Endothelial cell of coronary artery (primary cell): Measurements from ENCODE around the gene UGT1A8. TPM values are rescaled to one million over a fixed set of nuclear protein-coding genes. Genes with fewer than 3 reads are reported as not detected.

ENCODE experiments used
- total RNA-seq: library from RNA; depleted of rRNA; stranded (reverse); fragments of >200 nt; gene quantifications from 2 replicates; pipeline ENCODE4 v1.2.3, GENCODE V29; 2014

Gene UGT1A8
- not detected in 2 replicates for total RNA-seq

GRCh38 chr2:233617476-233617875 lies at the start of gene UGT1A8:
Gene UGT1A8 (plus strand): TSS chr2:233617633. CDS start chr2:233617708, 75 bp downstream.

DNA sequence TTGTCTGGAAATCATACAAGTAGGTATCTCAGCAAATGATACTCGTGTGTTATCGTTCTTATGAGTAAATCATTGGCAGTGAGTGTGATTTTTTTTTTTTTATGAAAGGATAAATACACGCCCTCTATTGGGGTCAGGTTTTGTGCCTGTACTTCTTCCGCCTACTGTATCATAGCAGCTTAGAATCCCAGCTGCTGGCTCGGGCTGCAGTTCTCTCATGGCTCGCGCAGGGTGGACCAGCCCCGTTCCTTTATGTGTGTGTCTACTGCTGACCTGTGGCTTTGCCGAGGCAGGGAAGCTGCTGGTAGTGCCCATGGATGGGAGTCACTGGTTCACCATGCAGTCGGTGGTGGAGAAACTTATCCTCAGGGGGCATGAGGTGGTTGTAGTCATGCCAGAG lies 18.9 kb downstream of the UGT1A8 start, which contains the start of gene UGT1A10:
UGT1A10 (plus strand) TSS at position 143 of the 400 bp plus-strand sequence; CDS start at position 218, 75 bp downstream.

GRCh38 chr2:233671290-233672161 lies 54.1 kb downstream of the UGT1A8 start, which contains the start of gene UGT1A9:
Gene UGT1A9 (plus strand): TSS chr2:233671898. CDS start chr2:233671935, 37 bp downstream.

GRCh38 chr2:233681521-233682099 lies 64.2 kb downstream of the UGT1A8 start, which contains the start of gene UGT1A7:
Gene UGT1A7 (plus strand): TSS chr2:233681901. CDS start chr2:233681938, 37 bp downstream.

GRCh38 chr2:233692648-233693047 lies 75.2 kb downstream of the UGT1A8 start, which contains the start of gene UGT1A6:
Gene UGT1A6 (plus strand): TSS chr2:233692890. CDS start chr2:233693005, 115 bp downstream.

DNA sequence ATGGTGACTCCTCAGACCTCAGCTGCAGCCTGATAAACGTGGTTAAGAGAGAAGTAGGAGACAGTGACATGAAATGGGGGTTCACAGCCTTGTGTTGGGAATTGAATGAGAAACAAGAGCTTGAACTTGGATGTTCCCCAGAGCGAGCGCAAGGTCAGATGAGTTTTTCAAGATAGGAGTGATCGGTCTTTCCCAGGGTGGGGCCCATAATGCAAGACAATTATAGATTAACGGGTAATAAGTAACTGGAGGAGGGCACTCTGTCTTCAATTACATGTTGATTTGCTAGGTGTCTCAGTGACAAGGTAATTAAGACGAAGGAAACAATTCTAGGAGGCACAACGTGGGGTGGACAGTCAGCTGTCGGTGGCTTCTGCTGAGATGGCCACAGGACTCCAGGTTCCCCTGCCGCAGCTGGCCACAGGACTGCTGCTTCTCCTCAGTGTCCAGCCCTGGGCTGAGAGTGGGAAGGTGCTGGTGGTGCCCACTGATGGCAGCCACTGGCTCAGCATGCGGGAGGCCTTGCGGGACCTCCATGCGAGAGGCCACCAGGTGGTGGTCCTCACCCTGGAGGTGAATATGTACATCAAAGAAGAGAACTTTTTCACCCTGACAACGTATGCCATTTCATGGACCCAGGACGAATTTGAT lies 95.3 kb downstream of the UGT1A8 start, which contains the start of gene UGT1A5:
UGT1A5 (plus strand) TSS at position 297 of the 651 bp plus-strand sequence; CDS start at position 382, 85 bp downstream.

DNA sequence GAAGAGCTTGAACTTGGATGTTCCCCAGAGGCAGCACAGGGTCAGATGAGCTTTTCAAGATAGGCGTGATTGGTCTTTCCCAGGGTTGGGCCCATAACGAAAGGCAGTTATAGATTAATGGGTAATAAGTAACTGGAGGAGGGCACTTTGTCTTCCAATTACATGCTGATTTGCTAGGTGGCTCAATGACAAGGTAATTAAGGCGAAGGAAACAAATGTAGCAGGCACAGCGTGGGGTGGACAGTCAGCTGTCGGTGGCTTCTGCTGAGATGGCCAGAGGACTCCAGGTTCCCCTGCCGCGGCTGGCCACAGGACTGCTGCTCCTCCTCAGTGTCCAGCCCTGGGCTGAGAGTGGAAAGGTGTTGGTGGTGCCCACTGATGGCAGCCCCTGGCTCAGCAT lies 101.1 kb downstream of the UGT1A8 start, which contains the start of gene UGT1A4:
UGT1A4 (plus strand) TSS at position 185 of the 400 bp plus-strand sequence; CDS start at position 270, 85 bp downstream.

DNA sequence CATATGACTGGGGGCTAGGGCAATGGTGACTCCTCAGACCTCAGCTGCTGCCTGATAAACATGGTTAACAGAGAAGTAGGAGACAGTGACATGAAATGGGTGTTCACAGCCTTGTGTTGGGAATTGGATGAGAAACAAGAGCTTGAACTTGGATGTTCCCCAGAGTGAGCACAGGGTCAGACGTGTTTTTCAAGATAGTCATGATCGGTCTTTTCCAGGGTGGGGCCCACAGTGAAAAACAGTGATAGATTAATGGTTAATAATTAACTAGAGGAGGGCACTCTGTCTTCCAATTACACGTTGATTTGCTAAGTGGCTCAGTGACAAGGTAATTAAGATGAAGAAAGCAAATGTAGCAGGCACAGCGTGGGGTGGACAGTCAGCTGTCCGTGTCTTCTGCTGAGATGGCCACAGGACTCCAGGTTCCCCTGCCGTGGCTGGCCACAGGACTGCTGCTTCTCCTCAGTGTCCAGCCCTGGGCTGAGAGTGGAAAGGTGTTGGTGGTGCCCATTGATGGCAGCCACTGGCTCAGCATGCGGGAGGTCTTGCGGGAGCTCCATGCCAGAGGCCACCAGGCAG lies 111.4 kb downstream of the UGT1A8 start, which contains the start of gene UGT1A3:
UGT1A3 (plus strand) TSS at position 320 of the 579 bp plus-strand sequence; CDS start at position 405, 85 bp downstream.

DNA sequence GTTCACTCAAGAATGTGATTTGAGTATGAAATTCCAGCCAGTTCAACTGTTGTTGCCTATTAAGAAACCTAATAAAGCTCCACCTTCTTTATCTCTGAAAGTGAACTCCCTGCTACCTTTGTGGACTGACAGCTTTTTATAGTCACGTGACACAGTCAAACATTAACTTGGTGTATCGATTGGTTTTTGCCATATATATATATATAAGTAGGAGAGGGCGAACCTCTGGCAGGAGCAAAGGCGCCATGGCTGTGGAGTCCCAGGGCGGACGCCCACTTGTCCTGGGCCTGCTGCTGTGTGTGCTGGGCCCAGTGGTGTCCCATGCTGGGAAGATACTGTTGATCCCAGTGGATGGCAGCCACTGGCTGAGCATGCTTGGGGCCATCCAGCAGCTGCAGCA lies 142.6 kb downstream of the UGT1A8 start, which contains the start of gene UGT1A1:
UGT1A1 (plus strand) TSS at position 228 of the 400 bp plus-strand sequence; CDS start at position 246, 18 bp downstream.

DNA sequence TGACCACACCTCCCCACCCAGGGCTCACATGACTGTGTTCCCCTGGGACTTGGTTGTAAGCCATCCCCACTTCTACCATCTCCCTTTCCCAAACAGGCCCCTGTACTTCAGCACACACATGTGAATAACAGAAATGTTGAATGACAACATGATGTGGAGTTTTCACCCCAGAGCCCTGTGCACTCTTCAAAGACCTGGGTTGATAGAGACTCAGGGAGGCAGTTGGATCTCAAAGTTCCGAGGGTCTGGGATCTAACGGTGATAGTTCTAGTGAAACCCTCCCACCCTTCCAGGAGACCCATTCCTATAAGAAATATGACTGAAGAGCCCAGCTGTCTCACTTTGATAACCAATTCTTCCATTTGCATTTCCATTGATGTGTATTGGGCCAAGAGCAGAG lies 160.6 kb downstream of the UGT1A8 start, which contains the start of gene MROH2A:
MROH2A (plus strand) TSS at position 301 of the 400 bp plus-strand sequence. CDS start 1,029 bp downstream, outside the sequence.

Other genes starting within 250 kb of the UGT1A8 start
- gene USP40, start 50.9 kb upstream of the UGT1A8 start, total RNA-seq = 16.6 and 24.1 TPM in 2 replicates
- gene UGT1A10, start 18.8 kb downstream of the UGT1A8 start, total RNA-seq = not detected in 2 replicates
- not detected in 2 replicates for gene UGT1A9, start 54.3 kb downstream of the UGT1A8 start, total RNA-seq
- not detected in 2 replicates for gene UGT1A7, start 64.3 kb downstream of the UGT1A8 start, total RNA-seq
- gene UGT1A6, start 75.3 kb downstream of the UGT1A8 start, total RNA-seq = not detected in 2 replicates
- not detected in 2 replicates for gene UGT1A5, start 95.3 kb downstream of the UGT1A8 start, total RNA-seq
- not detected in 2 replicates for gene UGT1A4, start 101.1 kb downstream of the UGT1A8 start, total RNA-seq
- not detected in 2 replicates for gene UGT1A3, start 111.4 kb downstream of the UGT1A8 start, total RNA-seq
- gene UGT1A1, start 142.6 kb downstream of the UGT1A8 start, total RNA-seq = not detected in 2 replicates
- gene MROH2A, start 160.7 kb downstream of the UGT1A8 start, total RNA-seq = not detected in 2 replicates
- 7.9 and 19.0 TPM in 2 replicates for gene HJURP, start 236.9 kb downstream of the UGT1A8 start, total RNA-seq